GM12878 (cell line): Measurements from ENCODE around the gene PHYH. TPM values are rescaled to one million over a fixed set of nuclear protein-coding genes. Genes with fewer than 3 reads are reported as not detected.

Experiments used
- ATAC-seq: fragments of 200-7000 bp; cut with Tn5 transposase; 3 replicates; pipeline ENCODE4 v1.9.1; 2020; ENCODE audit warnings: mild to moderate bottlenecking, moderate library complexity
- BruUV-seq: library from RNA; stranded (reverse); fragments of 400-500 nt; replicated peaks from 2 replicates; lab custom pipeline; 2021; lab: Mats Ljungman, UMichigan
- CTCF ChIA-PET: fragments of 300-600 bp; sonication (Branson Sonifier 250); formaldehyde crosslinking; extraction: SDS; loops from one replicate; lab custom pipeline; 2021; ENCODE audit warnings: inconsistent platforms; lab: Yijun Ruan, JAX
- POLR2A ChIA-PET: fragments of 350-600 bp; formaldehyde crosslinking; extraction: SDS; loops from one replicate; lab custom pipeline; 2021; ENCODE audit warnings: inconsistent platforms; lab: Charles Lee
- RAD21 ChIA-PET: fragments of 300-600 bp; sonication (Branson Sonifier 250); formaldehyde crosslinking; loops from one replicate; lab custom pipeline; 2023; ENCODE audit warnings: antibody characterized with exemption; ENCODE audit not compliant: unreplicated experiment; lab: Charles Lee
- SMC1A ChIA-PET: fragments of 300-600 bp; sonication (Branson Sonifier 250); formaldehyde crosslinking; loops from one replicate; lab custom pipeline; 2023; ENCODE audit not compliant: unreplicated experiment, uncharacterized antibody; lab: Charles Lee
- DNase-seq: peaks from one replicate; pipeline ENCODE4 v3.0.0-alpha.2; 2011; ENCODE audit warnings: low read depth, low spot score
- FAIRE-seq: peaks from 3 replicates; lab custom pipeline; 2011; peaks lifted over from hg19 to GRCh38; lab: Jason Lieb, UNC
- H2AFZ ChIP-seq: 2 replicates; pipeline ENCODE4 v1.6.0; 2011; ENCODE audit warnings: low read depth, low read length, control low read depth; ENCODE audit not compliant: control insufficient read depth
- H3K27ac ChIP-seq: 2 replicates; pipeline ENCODE4 v1.5.1; 2011; ENCODE audit warnings: control low read depth; ENCODE audit not compliant: control insufficient read depth, insufficient read depth
- H3K27me3 ChIP-seq, 2 experiments: replicated peaks in 1 of 2; 2 replicates each; pipeline versions ENCODE4 v1.6.0 to v1.6.1; 2011; ENCODE audit warnings: low read length in 1 of 2; ENCODE audit not compliant: control insufficient read depth in 2 of 2, insufficient read depth in 2 of 2
- H3K36me3 ChIP-seq, 2 experiments: 2 replicates each; pipeline ENCODE4 v1.5.1; 2011; ENCODE audit warnings: low read length in 1 of 2; ENCODE audit not compliant: control insufficient read depth in 2 of 2, insufficient read depth in 2 of 2
- H3K4me1 ChIP-seq: 2 replicates; pipeline ENCODE4 v1.6.1; 2011; ENCODE audit warnings: mild to moderate bottlenecking, low read length, moderate library complexity, mixed read lengths; ENCODE audit not compliant: control insufficient read depth, insufficient read depth
- H3K4me2 ChIP-seq: 2 replicates; pipeline ENCODE4 v1.6.0; 2011; ENCODE audit warnings: control low read depth; ENCODE audit not compliant: control insufficient read depth, insufficient read depth
- H3K4me3 ChIP-seq: fragments of 200-600 bp; sonication (generic); 2 replicates; pipeline ENCODE4 v1.5.1; 2016
- H3K79me2 ChIP-seq: 2 replicates; pipeline ENCODE4 v1.6.0; 2011; ENCODE audit warnings: low read length; ENCODE audit not compliant: control insufficient read depth, insufficient read depth
- H3K9ac ChIP-seq: 2 replicates; pipeline ENCODE4 v1.8.0; 2011; ENCODE audit warnings: low read length, control low read depth, mixed read lengths; ENCODE audit not compliant: control insufficient read depth, insufficient read depth
- H3K9me3 ChIP-seq: replicated peaks from 3 replicates; pipeline ENCODE4 v1.5.1; 2011; ENCODE audit warnings: mild to moderate bottlenecking, low read length; ENCODE audit not compliant: control insufficient read depth, insufficient read depth
- H4K20me1 ChIP-seq: 2 replicates; pipeline ENCODE4 v1.6.0; 2011; ENCODE audit not compliant: control insufficient read depth, insufficient read depth
- ATF7 ChIP-seq: fragments of 450-650 bp; IDR thresholded peaks from 2 replicates; pipeline ENCODE4 v1.6.1; 2016; ENCODE audit warnings: low read depth, mild to moderate bottlenecking
- CBX3 ChIP-seq: fragments of 200-600 bp; sonication (generic); IDR thresholded peaks from 2 replicates; pipeline ENCODE4 v1.6.1; 2016; ENCODE audit warnings: low read depth, borderline replicate concordance
- CHD4 ChIP-seq: fragments of 200-600 bp; sonication (generic); IDR thresholded peaks from 2 replicates; pipeline ENCODE4 v1.6.1; 2016; ENCODE audit warnings: mild to moderate bottlenecking
- CTCF ChIP-seq, 3 experiments: IDR thresholded peaks in 2 of 3; conservative IDR thresholded peaks in 1 of 3; 2 replicates each; pipeline ENCODE4 v1.5.1; 2011; ENCODE audit warnings: low read depth in 3 of 3, low read length in 3 of 3, mild to moderate bottlenecking in 3 of 3, control low read depth in 2 of 3, moderate library complexity in 2 of 3, inconsistent platforms in 1 of 3, mixed read lengths in 1 of 3; ENCODE audit not compliant: control insufficient read depth in 2 of 3, insufficient read depth in 1 of 3; ENCODE audit errors: extremely low read depth in 1 of 3
- DPF2 ChIP-seq: fragments of 450-650 bp; IDR thresholded peaks from 2 replicates; pipeline ENCODE4 v1.6.1; 2017; ENCODE audit warnings: mild to moderate bottlenecking
- HCFC1 ChIP-seq: fragments of 150-350 bp; IDR thresholded peaks from 2 replicates; pipeline ENCODE4 v1.6.1; 2014; ENCODE audit warnings: low read length
- MYC ChIP-seq: IDR thresholded peaks from 2 replicates; pipeline ENCODE4 v1.6.1; 2011; ENCODE audit warnings: mild to moderate bottlenecking, low read length, moderate library complexity, inconsistent platforms; ENCODE audit not compliant: insufficient read depth, insufficient replicate concordance, insufficient read length, severe bottlenecking
- PAX5 ChIP-seq: IDR thresholded peaks from 2 replicates; pipeline ENCODE4 v1.6.1; 2011; ENCODE audit warnings: low read depth, low read length, borderline replicate concordance
- PML ChIP-seq: IDR thresholded peaks from 2 replicates; pipeline ENCODE4 v1.6.1; 2012; ENCODE audit warnings: low read length, inconsistent platforms
- POLR2AphosphoS2 ChIP-seq: IDR thresholded peaks from 2 replicates; pipeline ENCODE4 v1.6.1; 2011; ENCODE audit warnings: low read depth, mild to moderate bottlenecking, low read length, improper control_type of control experiment, moderate library complexity
- PRDM15 ChIP-seq: fragments of 450-650 bp; formaldehyde crosslinking; IDR thresholded peaks from 2 replicates; pipeline ENCODE4 v1.4.0; 2020; ENCODE audit warnings: mild to moderate bottlenecking, moderate library complexity
- RBBP5 ChIP-seq: fragments of 200-600 bp; sonication (generic); conservative IDR thresholded peaks from 2 replicates; pipeline ENCODE4 v1.6.1; 2016
- SMAD5 ChIP-seq: IDR thresholded peaks from 2 replicates; pipeline ENCODE4 v1.6.1; 2016; ENCODE audit warnings: antibody characterized with exemption, low read depth
- SMC3 ChIP-seq: IDR thresholded peaks from 2 replicates; pipeline ENCODE4 v1.6.1; 2011; ENCODE audit warnings: low read length, improper control_type of control experiment, borderline replicate concordance
- ZBED1 ChIP-seq: IDR thresholded peaks from 2 replicates; pipeline ENCODE4 v1.6.1; 2016; ENCODE audit warnings: borderline replicate concordance
- ZBTB4 ChIP-seq: fragments of 450-650 bp; formaldehyde crosslinking; IDR thresholded peaks from 2 replicates; pipeline ENCODE4 v1.4.0; 2022; ENCODE audit warnings: mild to moderate bottlenecking, moderate library complexity
- ZNF24 ChIP-seq: fragments of 450-650 bp; IDR thresholded peaks from 2 replicates; pipeline ENCODE4 v1.6.1; 2017; ENCODE audit warnings: antibody characterized with exemption, mild to moderate bottlenecking
- WGBS: methylation state at CpG from one replicate; pipeline ENCODE4 v1.1.6; 2016; ENCODE audit warnings: low lambda C conversion rate; ENCODE audit not compliant: insufficient replicate concordance, insufficient coverage; ENCODE audit errors: missing lambda C conversion rate; 5-methylcytosine and 5-hydroxymethylcytosine counted together
- in situ Hi-C: fragments of 300-500 bp; cut with MboI; formaldehyde crosslinking; loops from 9 replicates; pipeline ENCODE4 v1.14.3; 2018; ENCODE audit warnings: mixed read lengths
- intact Hi-C: fragments of 100-400 bp; cut with micrococcal nuclease; formaldehyde crosslinking; loops from one replicate; pipeline ENCODE4 v1.14.2; 2022; ENCODE audit not compliant: unreplicated experiment
- polyA plus RNA-seq, 11 experiments: library from polyadenylated mRNA; depleted of rRNA in 4 of 11; unstranded in 6 of 11; stranded (reverse) in 5 of 11; fragments of >200 nt; fragmentation: Nextera tagmentation in 4 of 11; fragmentation: Illumina TruSeq in 1 of 11; extraction: Ambion mirVana in 4 of 11; extraction: Trizol in 1 of 11; gene quantifications; 1 replicate in 1 of 11; 2 replicates in 10 of 11; pipeline versions ENCODE4 v1.2.1 to v1.2.3, GENCODE V29; 2011 to 2016; ENCODE audit warnings: inconsistent platforms in 2 of 11, missing spikeins in 2 of 11, low read depth in 1 of 11
- total RNA-seq, 4 experiments: library from RNA; depleted of rRNA in 3 of 4; stranded (reverse); fragments of >200 nt in 3 of 4; fragmentation: Illumina TruSeq in 1 of 4; extraction: Trizol in 1 of 4; gene quantifications; 2 replicates each; pipeline versions ENCODE4 v1.2.1 to v1.2.3, GENCODE V29; 2013 to 2021

Gene PHYH
- total and polyA plus RNA-seq, 10 of the 15 experiments (the other 5 are each of a cell fraction or from before 2014, with no cell fraction given) = 3.2 to 10.3 (median 5.0) TPM

- H3K27me3 ChIP-seq = no peaks in the 10 kb centered on the region
- CTCF ChIA-PET = no interaction called here
- no peaks in the 10 kb centered on the region for H3K4me1 ChIP-seq
- ATAC-seq (no peak), FAIRE-seq (no peak), DNase-seq (no peak)
- 34% methylated on average over 4 of the region's 4 CpGs for WGBS
- POLR2A ChIA-PET = interaction anchor here (0.6 kb wide), 1 partner anchor 362 kb away, joined by 3 read pairs; no protein-coding TSS in a partner anchor
- no peak overlapping the region for H3K4me3 ChIP-seq
- H4K20me1 ChIP-seq = no peaks in the 10 kb centered on the region
- SMC1A ChIA-PET = no interaction called here
- RAD21 ChIA-PET = interaction anchor here (1.9 kb wide), 1 partner anchor 26 kb away, joined by 7 read pairs; no protein-coding TSS in a partner anchor
- H3K4me2 ChIP-seq = no peak overlapping the region
- in situ Hi-C loops (no loop called here), intact Hi-C loops (no loop called here)
- no peak overlapping the region for H3K27ac ChIP-seq
- no peak overlapping the region for H3K9ac ChIP-seq
- H2AFZ ChIP-seq = no peak overlapping the region
- BruUV-seq = no TSS peak
- H3K9me3 ChIP-seq = no peaks in the 10 kb centered on the region
- no peaks in the 10 kb centered on the region for H3K36me3 ChIP-seq
- no peaks in the 10 kb centered on the region for H3K79me2 ChIP-seq
- TF ChIP-seq CBX3 (no peak), ZBED1 (no peak), PML (no peak), RBBP5 (no peak), ZNF24 (no peak), DPF2 (no peak), PRDM15 (CRISPR knock-in tag) (no peak), SMAD5 (no peak), CHD4 (no peak), POLR2AphosphoS2 (no peak), CTCF (IDR thresholded peaks at IDR 0.05 in 2 of 3, conservative IDR thresholded peaks at IDR 0.05 in 1 of 3; ENCODE audit: control insufficient read depth in 2 of 3, extremely low read depth in 1 of 3, insufficient read depth in 1 of 3, low read depth in 3 of 3, low read length in 3 of 3) (no peak; a peak in 1 of 6 replicates), SMC3 (no peak), ATF7 (no peak), HCFC1 (no peak), MYC (no peak), PAX5 (no peak), ZBTB4 (CRISPR knock-in tag) (no peak)
Observed at GRCh38 chr10:13276749-13277365, 23.0 kb downstream of the PHYH start.
